Measurements from ENCODE around the gene MRPS33.
"Not testable (repeated sequence)": the region's sequence is repeated elsewhere in the genome, so short reads cannot be mapped to it uniquely, and the experiment has no call there.

MRPS33 gene

GRCh38 chr7:140966561-140967233 is 48.1 kb downstream of the MRPS33 start:
- TF ChIP-seq CTCF (IDR thresholded peaks at IDR 0.05; ENCODE audit: low read length), result no peak
- TF ChIP-seq EZH2 (IDR thresholded peaks at IDR 0.05; ENCODE audit: borderline replicate concordance, low read length), result no peak
- H3K9ac ChIP-seq (ENCODE audit: low read length), result no peak overlapping the region
- H3K9me3 ChIP-seq (ENCODE audit: low read length), result peaks cover 4% of the 10 kb centered on the region; the same call in 1 of the 2 replicates
- no peak overlapping the region for H3K27ac ChIP-seq (ENCODE audit: low read depth, low read length, poor library complexity, severe bottlenecking)
- no peaks in the 10 kb centered on the region for H3K4me1 ChIP-seq (ENCODE audit: insufficient read depth, low read length, severe bottlenecking)
- no peaks in the 10 kb centered on the region for H3K79me2 ChIP-seq (ENCODE audit: insufficient read depth, low read length)
- H3K36me3 ChIP-seq (ENCODE audit: insufficient read depth, low read length), result no peaks in the 10 kb centered on the region
- H3K4me3 ChIP-seq (ENCODE audit: low read depth, low read length, poor library complexity, severe bottlenecking), result no peak overlapping the region
- peaks cover 3% of the 10 kb centered on the region; the same call in 1 of the 2 replicates for H3K9me2 ChIP-seq (ENCODE audit: low read depth, low read length)
- H3K4me2 ChIP-seq (ENCODE audit: low read length), result no peak overlapping the region
- no peaks in the 10 kb centered on the region for H4K20me1 ChIP-seq (ENCODE audit: insufficient read depth, low read length)
- no peak overlapping the region for H2AFZ ChIP-seq (ENCODE audit: low read length)
- no peaks in the 10 kb centered on the region for H3F3A ChIP-seq (ENCODE audit: insufficient read depth, low read length)
- no peaks in the 10 kb centered on the region for H3K27me3 ChIP-seq (ENCODE audit: insufficient read depth, low read length)

GRCh38 chr7:140961117-140961516 is 53.6 kb downstream of the MRPS33 start:
- Histone ChIP-seq H3K4me1 (ENCODE audit: insufficient read depth, low read length, severe bottlenecking) (no peaks in the 10 kb centered on the region), H2AFZ (ENCODE audit: low read length) (no peak overlapping the region), H3K9me2 (ENCODE audit: low read depth, low read length) (no peaks in the 10 kb centered on the region), H3K27me3 (ENCODE audit: insufficient read depth, low read length) (no peaks in the 10 kb centered on the region), H3K79me2 (ENCODE audit: insufficient read depth, low read length) (no peaks in the 10 kb centered on the region), H4K20me1 (ENCODE audit: insufficient read depth, low read length) (no peaks in the 10 kb centered on the region), H3K36me3 (ENCODE audit: insufficient read depth, low read length) (no peaks in the 10 kb centered on the region), H3K4me3 (ENCODE audit: low read depth, low read length, poor library complexity, severe bottlenecking) (no peak overlapping the region), H3K27ac (ENCODE audit: low read depth, low read length, poor library complexity, severe bottlenecking) (no peak overlapping the region), H3K9me3 (ENCODE audit: low read length) (peaks cover 4% of the 10 kb centered on the region; the same call in 1 of the 2 replicates), H3K9ac (ENCODE audit: low read length) (no peak overlapping the region), H3K4me2 (ENCODE audit: low read length) (no peak overlapping the region), H3F3A (ENCODE audit: insufficient read depth, low read length) (no peaks in the 10 kb centered on the region)
- no peak for TF ChIP-seq EZH2 (IDR thresholded peaks at IDR 0.05; ENCODE audit: borderline replicate concordance, low read length)
- TF ChIP-seq CTCF (IDR thresholded peaks at IDR 0.05; ENCODE audit: low read length), result no peak

- not testable (repeated sequence) for H2AFZ ChIP-seq (ENCODE audit: low read length); H3K9me2 ChIP-seq (ENCODE audit: low read depth, low read length); H3K4me3 ChIP-seq (ENCODE audit: low read depth, low read length, poor library complexity, severe bottlenecking); H3K9ac ChIP-seq (ENCODE audit: low read length); H3K4me1 ChIP-seq (ENCODE audit: insufficient read depth, low read length, severe bottlenecking); H3K36me3 ChIP-seq (ENCODE audit: insufficient read depth, low read length); H3F3A ChIP-seq (ENCODE audit: insufficient read depth, low read length); H4K20me1 ChIP-seq (ENCODE audit: insufficient read depth, low read length); H3K4me2 ChIP-seq (ENCODE audit: low read length); H3K9me3 ChIP-seq (ENCODE audit: low read length); H3K79me2 ChIP-seq (ENCODE audit: insufficient read depth, low read length); H3K27ac ChIP-seq (ENCODE audit: low read depth, low read length, poor library complexity, severe bottlenecking); H3K27me3 ChIP-seq (ENCODE audit: insufficient read depth, low read length)
These were observed 57.8 kb downstream of the MRPS33 start for GRCh38 chr7:140956997-140957396.
